ENCODE results near the gene HDAC10. TPM values are rescaled to one million over a fixed set of nuclear protein-coding genes. Genes with fewer than 3 reads are reported as not detected.

HDAC10 gene
- total RNA-seq, 2 donors from 2014 or later, result 31.9 to 128 TPM

DNA sequence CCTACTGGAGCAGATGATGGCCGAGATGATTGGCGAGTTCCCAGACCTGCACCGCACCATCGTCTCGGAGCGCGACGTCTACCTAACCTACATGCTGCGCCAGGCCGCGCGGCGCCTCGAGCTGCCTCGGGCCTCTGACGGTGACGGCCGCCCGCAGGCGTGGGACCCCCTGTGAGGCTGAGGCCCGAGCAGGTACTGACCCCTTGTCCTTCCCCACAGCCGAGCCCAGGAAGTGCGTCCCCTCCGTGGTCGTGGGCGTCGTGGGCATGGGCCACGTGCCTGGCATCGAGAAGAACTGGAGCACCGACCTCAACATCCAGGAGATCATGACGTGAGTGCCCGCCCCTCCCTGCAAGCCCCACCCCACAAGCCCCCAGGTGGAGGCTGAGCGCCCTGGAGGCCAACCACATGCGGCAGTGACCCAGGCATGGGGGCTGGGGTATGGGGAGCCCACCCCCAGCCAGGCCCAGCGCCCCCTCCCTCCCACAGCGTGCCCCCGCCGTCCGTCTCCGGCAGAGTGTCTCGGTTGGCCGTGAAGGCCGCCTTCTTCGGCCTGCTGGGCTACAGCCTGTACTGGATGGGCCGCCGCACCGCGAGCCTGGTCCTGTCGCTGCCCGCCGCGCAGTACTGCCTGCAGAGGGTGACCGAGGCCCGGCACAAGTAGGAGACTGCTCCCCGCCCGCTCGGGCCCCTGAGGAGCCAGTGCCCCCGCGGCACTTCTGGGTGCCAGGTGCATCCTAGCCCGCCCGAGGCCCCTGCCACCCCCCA lies 53.0 kb downstream of the HDAC10 start:
- 93 to 94% methylated on average over 15 to 40 of the region's 61 CpGs for WGBS, 2 donors
- DNase-seq (no peak), ATAC-seq (no peak)
- no peak overlapping the region for H3K4me3 ChIP-seq
- no peaks in the 10 kb centered on the region for H3K9me3 ChIP-seq
- H3K4me1 ChIP-seq, result peaks cover 39% of the 10 kb centered on the region
- no peak overlapping the region for H3K27ac ChIP-seq
- H3K36me3 ChIP-seq (replicated peaks in 1 of 2; ENCODE audit: insufficient read depth in 1 of 2, low read depth in 2 of 2), result peaks cover 0 to 6% of the 10 kb centered on the region in 2 donors
- intact Hi-C loops (cut with DNase I), result no loop called here
- no peak for TF ChIP-seq POLR2A (IDR thresholded peaks at IDR 0.05)
- TF ChIP-seq CTCF (IDR thresholded peaks at IDR 0.05), result no peak
- no peaks in the 10 kb centered on the region for H3K27me3 ChIP-seq

DNA sequence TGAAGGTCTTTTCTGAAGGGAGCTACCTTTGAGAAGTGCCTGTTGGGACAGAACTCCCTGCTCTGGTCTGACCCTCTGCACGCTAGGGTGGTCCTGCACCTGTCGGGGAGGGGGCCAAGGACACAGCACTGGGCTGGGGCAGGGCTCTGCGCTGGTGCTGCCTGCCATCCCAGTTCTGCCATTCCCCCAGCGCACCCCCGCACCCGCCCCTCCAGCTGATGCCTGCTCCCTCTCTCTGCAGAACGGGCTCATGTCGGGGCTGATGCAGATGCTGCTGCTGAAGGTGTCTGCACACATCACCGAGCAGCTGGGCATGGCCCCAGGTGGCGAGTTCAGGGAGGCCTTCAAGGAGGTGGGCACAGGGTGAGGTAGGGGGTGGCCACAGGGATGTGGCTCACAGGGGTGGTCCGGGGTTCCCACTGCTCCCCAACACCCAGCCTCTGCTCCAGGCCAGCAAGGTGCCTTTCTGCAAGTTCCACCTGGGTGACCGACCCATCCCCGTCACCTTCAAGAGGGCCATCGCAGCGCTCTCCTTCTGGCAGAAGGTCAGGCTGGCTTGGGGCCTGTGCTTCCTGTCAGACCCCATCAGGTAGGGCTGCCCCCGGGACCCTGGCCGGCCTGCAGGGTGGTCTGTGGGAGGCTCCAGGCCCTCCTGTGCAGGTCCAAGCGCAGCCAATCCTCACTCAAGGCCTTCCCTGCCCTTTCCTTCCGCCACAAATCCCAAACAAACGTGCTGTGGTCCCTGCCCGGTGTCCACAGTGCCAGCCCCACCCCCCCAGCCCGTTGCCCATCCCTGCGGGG lies 53.9 kb downstream of the HDAC10 start:
- H3K27ac ChIP-seq, result no peak overlapping the region
- H3K36me3 ChIP-seq (replicated peaks in 1 of 2; ENCODE audit: insufficient read depth in 1 of 2, low read depth in 2 of 2), result peaks cover 0 to 6% of the 10 kb centered on the region in 2 donors
- DNase-seq, result peak in 1 of 4 donors; percentile 13
- WGBS, 2 donors, result 85 to 86% methylated on average over 15 to 23 of the region's 23 CpGs
- H3K4me1 ChIP-seq, result peaks cover 40% of the 10 kb centered on the region
- TF ChIP-seq CTCF (IDR thresholded peaks at IDR 0.05), result no peak
- no peak for TF ChIP-seq POLR2A (IDR thresholded peaks at IDR 0.05)
- H3K27me3 ChIP-seq, result no peaks in the 10 kb centered on the region
- no peaks in the 10 kb centered on the region for H3K9me3 ChIP-seq
- no peak overlapping the region for H3K4me3 ChIP-seq
- ATAC-seq, result no peak
- intact Hi-C loops (cut with DNase I), result no loop called here

- no peak for ATAC-seq
- intact Hi-C loops (cut with DNase I), result no loop called here
- WGBS, 2 donors, result 85% methylated on average over 18 of the region's 18 CpGs; no CpG with 5 or more reads in 1 of the 2 donors
Observed at GRCh38 chr22:50196256-50196655, 54.8 kb downstream of the HDAC10 start.

More at GRCh38 chr22:50196256-50196655, 54.8 kb downstream of the HDAC10 start:
- TF ChIP-seq CTCF (IDR thresholded peaks at IDR 0.05) (no peak), POLR2A (IDR thresholded peaks at IDR 0.05) (no peak)
- peaks cover 0 to 6% of the 10 kb centered on the region in 2 donors for H3K36me3 ChIP-seq (replicated peaks in 1 of 2; ENCODE audit: insufficient read depth in 1 of 2, low read depth in 2 of 2)
- no peaks in the 10 kb centered on the region for H3K9me3 ChIP-seq
- H3K27me3 ChIP-seq, result no peaks in the 10 kb centered on the region
- no peak overlapping the region for H3K27ac ChIP-seq
- peaks cover 40% of the 10 kb centered on the region for H3K4me1 ChIP-seq
- H3K4me3 ChIP-seq, result no peak overlapping the region
- DNase-seq, result no peak

Other genes with a start within 250 kb of the HDAC10 start
- not detected for gene IL17REL, start 238.5 kb downstream of the HDAC10 start, total RNA-seq
- gene TTLL8, start 193.0 kb downstream of the HDAC10 start, total RNA-seq, result not detected
- gene MLC1, start 165.8 kb downstream of the HDAC10 start, total RNA-seq, result not detected
- gene MOV10L1, start 161.3 kb downstream of the HDAC10 start, total RNA-seq, result under 1 TPM in 1 of 2 donors, not detected in 1; 0.52 TPM
- 1 to 10 TPM in 1 of 2 donors, under 1 TPM in 1; 0.33 to 3.1 TPM for gene PANX2, start 80.5 kb downstream of the HDAC10 start, total RNA-seq
- gene TRABD, start 65.4 kb downstream of the HDAC10 start, total RNA-seq, result 100 to 1,000 TPM in 1 of 2 donors, 10 to 100 TPM in 1; 82.8 to 110 TPM
- gene SELENOO, start 50.3 kb downstream of the HDAC10 start, total RNA-seq, result 10 to 100 TPM; 23.6 to 57.4 TPM
- 100 to 1,000 TPM in 1 of 2 donors, 10 to 100 TPM in 1; 61.2 to 121 TPM for gene TUBGCP6, start 6.2 kb downstream of the HDAC10 start, total RNA-seq
- gene MAPK12, start 10.4 kb upstream of the HDAC10 start, total RNA-seq, result 1 to 10 TPM; 3.9 to 4.6 TPM
- 1 to 10 TPM; 3.0 to 3.6 TPM for gene MAPK11, start 19.1 kb upstream of the HDAC10 start, total RNA-seq
- gene PLXNB2, start 56.4 kb upstream of the HDAC10 start, total RNA-seq, result 100 to 1,000 TPM; 113 to 140 TPM
- gene DENND6B, start 75.7 kb upstream of the HDAC10 start, total RNA-seq, result 1 to 10 TPM; 3.4 to 7.3 TPM
- 10 to 100 TPM; 48.8 to 53.4 TPM for gene PPP6R2, start 92.1 kb upstream of the HDAC10 start, total RNA-seq
- gene SBF1, start 223.8 kb upstream of the HDAC10 start, total RNA-seq, result 10 to 100 TPM; 60.2 to 77.5 TPM
- gene ADM2, start 230.3 kb upstream of the HDAC10 start, total RNA-seq, result 1 to 10 TPM; 7.3 to 8.2 TPM
- not detected for gene MIOX, start 235.6 kb upstream of the HDAC10 start, total RNA-seq

All from body of pancreas (tissue), 4 donors.